PC-9 (cell line): ENCODE results near the gene TMEM233.
"Not testable (repeated sequence)": the region's sequence is repeated elsewhere in the genome, so short reads cannot be mapped to it uniquely, and the experiment has no call there.

Experiments used
- EZH2 ChIP-seq: fragments of 200-600 bp; sonication (generic); IDR thresholded peaks from 2 replicates; pipeline ENCODE4 v1.8.0; 2017; ENCODE audit warnings: antibody characterized with exemption, low read depth
- TF ChIP-seq, protein P1 (sequence below): fragments of 200-600 bp; sonication (generic); conservative IDR thresholded peaks from 2 replicates; pipeline ENCODE4 v1.6.1; 2017; ENCODE audit warnings: mixed run types, antibody characterized with exemption, mild to moderate bottlenecking, moderate library complexity

DNA sequence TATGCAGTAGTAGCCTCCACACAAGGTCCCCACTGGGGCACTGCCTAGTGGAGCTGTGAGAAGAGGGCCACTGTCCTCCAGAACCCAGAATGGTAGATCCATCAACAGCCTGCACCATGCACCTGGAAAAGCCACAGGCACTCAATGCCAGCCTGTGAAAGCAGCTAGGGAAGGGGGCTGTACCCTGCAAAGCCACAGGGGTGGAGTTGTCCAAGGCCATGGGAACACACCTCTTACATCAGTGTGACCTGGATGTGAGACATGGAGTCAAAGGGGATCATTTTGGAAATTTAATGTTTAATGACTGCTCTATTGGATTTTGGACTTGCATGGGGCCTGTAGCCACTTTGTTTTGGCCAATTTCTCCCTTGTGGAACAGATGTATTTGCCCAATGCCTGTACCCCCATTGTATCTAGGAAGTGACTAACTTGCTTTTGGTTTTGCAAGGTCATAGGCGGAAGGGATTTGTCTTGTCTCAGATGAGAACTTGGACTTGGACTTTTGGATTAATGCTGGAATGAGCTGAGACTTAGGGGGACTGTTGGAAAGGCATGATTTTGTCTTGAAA lies 24.8 kb downstream of the TMEM233 start:
- not testable (repeated sequence) for TF ChIP-seq EZH2
- TF ChIP-seq, protein P1, sequence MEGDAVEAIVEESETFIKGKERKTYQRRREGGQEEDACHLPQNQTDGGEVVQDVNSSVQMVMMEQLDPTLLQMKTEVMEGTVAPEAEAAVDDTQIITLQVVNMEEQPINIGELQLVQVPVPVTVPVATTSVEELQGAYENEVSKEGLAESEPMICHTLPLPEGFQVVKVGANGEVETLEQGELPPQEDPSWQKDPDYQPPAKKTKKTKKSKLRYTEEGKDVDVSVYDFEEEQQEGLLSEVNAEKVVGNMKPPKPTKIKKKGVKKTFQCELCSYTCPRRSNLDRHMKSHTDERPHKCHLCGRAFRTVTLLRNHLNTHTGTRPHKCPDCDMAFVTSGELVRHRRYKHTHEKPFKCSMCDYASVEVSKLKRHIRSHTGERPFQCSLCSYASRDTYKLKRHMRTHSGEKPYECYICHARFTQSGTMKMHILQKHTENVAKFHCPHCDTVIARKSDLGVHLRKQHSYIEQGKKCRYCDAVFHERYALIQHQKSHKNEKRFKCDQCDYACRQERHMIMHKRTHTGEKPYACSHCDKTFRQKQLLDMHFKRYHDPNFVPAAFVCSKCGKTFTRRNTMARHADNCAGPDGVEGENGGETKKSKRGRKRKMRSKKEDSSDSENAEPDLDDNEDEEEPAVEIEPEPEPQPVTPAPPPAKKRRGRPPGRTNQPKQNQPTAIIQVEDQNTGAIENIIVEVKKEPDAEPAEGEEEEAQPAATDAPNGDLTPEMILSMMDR: not testable (repeated sequence)
